ENCODE results near the gene HHAT.

The HHAT gene

GRCh38 chr1:210328746-210329503, at the start of gene HHAT:
TSS of gene HHAT (plus strand) at chr1:210328902. CDS start at chr1:210348976, 20,074 bp downstream.
- no peak for DNase-seq

GRCh38 chr1:210280221-210280620, 48.5 kb upstream of the HHAT start:
- DNase-seq, result no peak

- DNase-seq, result no peak
These were observed 40.6 kb upstream of the HHAT start for GRCh38 chr1:210288116-210288515.

- DNase-seq, result no peak
These were observed 39.5 kb upstream of the HHAT start for GRCh38 chr1:210289248-210289647.

GRCh38 chr1:210291081-210291764, 37.5 kb upstream of the HHAT start:
- no peak for DNase-seq

GRCh38 chr1:210291786-210292230, 36.9 kb upstream of the HHAT start:
- DNase-seq, result no peak

- DNase-seq, result no peak
These were observed 36.4 kb upstream of the HHAT start for GRCh38 chr1:210292231-210292871.

- no peak for DNase-seq
These were observed 35.5 kb upstream of the HHAT start for GRCh38 chr1:210293171-210293607.

- DNase-seq, result no peak
These were observed 33.5 kb upstream of the HHAT start for GRCh38 chr1:210294999-210295745.

GRCh38 chr1:210296682-210297081, 32.0 kb upstream of the HHAT start:
- DNase-seq, result no peak

GRCh38 chr1:210298296-210298695, 30.4 kb upstream of the HHAT start:
- no peak for DNase-seq

- no peak for DNase-seq
These were observed 29.8 kb upstream of the HHAT start for GRCh38 chr1:210298936-210299335.

- no peak for DNase-seq
These were observed 29.2 kb upstream of the HHAT start for GRCh38 chr1:210299501-210299900.

GRCh38 chr1:210300923-210301614, 27.6 kb upstream of the HHAT start:
- no peak for DNase-seq

- DNase-seq, result no peak
These were observed 27.1 kb upstream of the HHAT start for GRCh38 chr1:210301615-210302000.

- DNase-seq, result no peak
These were observed 26.2 kb upstream of the HHAT start for GRCh38 chr1:210302501-210302900.

- no peak for DNase-seq
These were observed 25.3 kb upstream of the HHAT start for GRCh38 chr1:210303391-210303790.

GRCh38 chr1:210310562-210311153, 18.0 kb upstream of the HHAT start:
- DNase-seq, result no peak

GRCh38 chr1:210311726-210312493, 16.8 kb upstream of the HHAT start:
- no peak for DNase-seq

- DNase-seq, result no peak
These were observed 15.6 kb upstream of the HHAT start for GRCh38 chr1:210313046-210313595.

GRCh38 chr1:210313921-210314320, 14.8 kb upstream of the HHAT start:
- no peak for DNase-seq
